ENCODE results near the gene NEDD4L.

GRCh38 chr18:58112174-58112573 lies 68.1 kb downstream of the NEDD4L start:
- no peak for TF ChIP-seq CTCF (IDR thresholded peaks at IDR 0.05; ENCODE audit: insufficient read depth, low read depth, low read length)
- no peak for TF ChIP-seq EZH2 (IDR thresholded peaks at IDR 0.05; ENCODE audit: insufficient read depth, low read length)
